Renal pelvis (tissue), 12 donors: ENCODE results near the gene FMNL1. TPM values are rescaled to one million over a fixed set of nuclear protein-coding genes. Genes with fewer than 3 reads are reported as not detected.
A peak's percentile ranks its signal among the peaks of the same experiment; 100 is the strongest.
"Not testable (repeated sequence)": the region's sequence is repeated elsewhere in the genome, so short reads cannot be mapped to it uniquely, and the experiment has no call there.

Experiments
- DNase-seq: peaks from one replicate; pipeline ENCODE4 v3.0.0-alpha.2; 2013
- long read RNA-seq, 16 experiments: transcript quantifications; one replicate each; lab custom pipeline, GENCODE V29; 2026
- polyA plus RNA-seq, 3 donors: library from polyadenylated mRNA; unstranded; fragments of 120-200 nt; gene quantifications; one replicate each; pipeline ENCODE4 v1.2.1, GENCODE V29; 2013; ENCODE audit not compliant: insufficient read length in 3 of 3

Gene FMNL1, protein sequence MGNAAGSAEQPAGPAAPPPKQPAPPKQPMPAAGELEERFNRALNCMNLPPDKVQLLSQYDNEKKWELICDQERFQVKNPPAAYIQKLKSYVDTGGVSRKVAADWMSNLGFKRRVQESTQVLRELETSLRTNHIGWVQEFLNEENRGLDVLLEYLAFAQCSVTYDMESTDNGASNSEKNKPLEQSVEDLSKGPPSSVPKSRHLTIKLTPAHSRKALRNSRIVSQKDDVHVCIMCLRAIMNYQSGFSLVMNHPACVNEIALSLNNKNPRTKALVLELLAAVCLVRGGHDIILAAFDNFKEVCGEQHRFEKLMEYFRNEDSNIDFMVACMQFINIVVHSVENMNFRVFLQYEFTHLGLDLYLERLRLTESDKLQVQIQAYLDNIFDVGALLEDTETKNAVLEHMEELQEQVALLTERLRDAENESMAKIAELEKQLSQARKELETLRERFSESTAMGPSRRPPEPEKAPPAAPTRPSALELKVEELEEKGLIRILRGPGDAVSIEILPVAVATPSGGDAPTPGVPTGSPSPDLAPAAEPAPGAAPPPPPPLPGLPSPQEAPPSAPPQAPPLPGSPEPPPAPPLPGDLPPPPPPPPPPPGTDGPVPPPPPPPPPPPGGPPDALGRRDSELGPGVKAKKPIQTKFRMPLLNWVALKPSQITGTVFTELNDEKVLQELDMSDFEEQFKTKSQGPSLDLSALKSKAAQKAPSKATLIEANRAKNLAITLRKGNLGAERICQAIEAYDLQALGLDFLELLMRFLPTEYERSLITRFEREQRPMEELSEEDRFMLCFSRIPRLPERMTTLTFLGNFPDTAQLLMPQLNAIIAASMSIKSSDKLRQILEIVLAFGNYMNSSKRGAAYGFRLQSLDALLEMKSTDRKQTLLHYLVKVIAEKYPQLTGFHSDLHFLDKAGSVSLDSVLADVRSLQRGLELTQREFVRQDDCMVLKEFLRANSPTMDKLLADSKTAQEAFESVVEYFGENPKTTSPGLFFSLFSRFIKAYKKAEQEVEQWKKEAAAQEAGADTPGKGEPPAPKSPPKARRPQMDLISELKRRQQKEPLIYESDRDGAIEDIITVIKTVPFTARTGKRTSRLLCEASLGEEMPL
- 1 to 10 TPM; 5.4 to 7.0 (median 6.3) TPM for polyA plus RNA-seq
- long read RNA-seq, donor 1: 0 reads
- long read RNA-seq, donor 2: 0 reads
- long read RNA-seq, donor 3: 0 reads
- long read RNA-seq, donor 4: 0 reads
- long read RNA-seq, donor 5: 0 reads
- long read RNA-seq, donor 6: 0 reads
- long read RNA-seq, donor 7: 0 reads
- long read RNA-seq, donor 8: 0 reads
- long read RNA-seq, donor 9: 0 reads
- long read RNA-seq, donor 10: 0 reads
- long read RNA-seq, donor 11: 0 reads
- long read RNA-seq, donor 12: 0 reads
- long read RNA-seq, donor 13: 0 reads
- long read RNA-seq, donor 14: 0 reads
- long read RNA-seq, donor 15: 0 reads
- long read RNA-seq, donor 16: 0 reads

DNA sequence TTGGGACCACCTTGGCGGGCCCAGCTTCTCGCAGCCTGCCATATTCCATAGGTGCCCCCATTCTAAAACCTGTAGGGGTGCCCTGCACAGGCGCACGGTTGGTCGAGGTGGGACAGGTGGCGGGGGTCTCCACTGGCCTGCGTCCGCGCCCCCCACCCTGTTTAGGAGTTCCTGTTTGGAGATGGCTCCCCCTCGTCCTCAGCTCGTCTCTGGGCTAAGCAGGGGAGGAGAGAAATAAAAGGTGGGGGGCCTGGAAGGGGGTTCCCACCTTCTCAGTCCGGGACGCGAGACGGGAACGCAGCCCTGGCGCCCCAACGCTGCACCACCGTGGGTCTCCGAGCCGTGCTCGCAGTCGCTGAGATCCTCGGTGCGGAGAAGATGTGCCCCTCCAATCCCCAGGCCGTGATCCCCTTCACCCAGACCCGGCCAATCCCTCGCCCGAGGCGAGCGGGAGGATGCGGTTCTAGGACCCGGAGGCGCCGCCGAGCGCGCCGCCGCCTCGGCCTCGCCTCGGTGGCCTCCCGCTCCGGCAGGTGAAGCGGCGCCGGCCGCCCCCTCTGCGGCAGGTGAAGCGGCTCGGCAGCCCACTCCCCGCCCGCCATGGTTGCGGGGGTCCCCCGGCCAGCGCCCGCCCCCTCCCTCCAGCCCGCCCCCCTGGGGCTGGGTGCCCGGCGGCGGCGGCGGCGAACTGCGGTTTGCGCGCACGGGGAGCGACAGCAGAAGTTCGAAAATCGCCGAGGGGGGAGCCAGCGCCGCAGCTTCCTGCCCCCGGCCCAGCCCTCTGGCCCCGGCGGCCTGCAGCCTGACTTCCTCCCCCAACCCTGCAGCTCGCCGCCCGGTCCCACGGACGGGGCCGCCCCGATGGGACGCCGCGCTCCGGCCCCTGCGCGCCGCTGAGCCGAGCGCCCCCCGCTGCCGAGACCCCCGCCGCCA lies at the start of gene FMNL1:
FMNL1 (plus strand) TSS at position 805 of the 933 bp plus-strand sequence. CDS start 240 bp downstream, outside the sequence.
- no peak for DNase-seq

DNA sequence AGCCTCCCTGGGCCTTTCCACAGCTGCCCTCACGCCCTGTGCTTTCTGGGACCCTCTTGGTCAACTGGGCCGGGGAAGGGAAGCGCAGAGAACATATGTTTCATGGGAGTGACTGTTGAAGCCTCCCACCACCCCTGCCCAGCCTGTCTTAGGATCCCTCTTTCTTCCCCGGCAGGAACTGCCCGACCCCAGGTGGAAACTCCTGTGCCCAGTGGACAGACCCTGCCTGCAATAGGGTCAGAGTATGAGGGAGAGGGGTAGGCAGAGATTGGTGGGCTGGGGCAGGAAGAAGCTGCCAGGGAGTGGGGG lies 49.5 kb upstream of the FMNL1 start:
- DNase-seq: no peak

DNA sequence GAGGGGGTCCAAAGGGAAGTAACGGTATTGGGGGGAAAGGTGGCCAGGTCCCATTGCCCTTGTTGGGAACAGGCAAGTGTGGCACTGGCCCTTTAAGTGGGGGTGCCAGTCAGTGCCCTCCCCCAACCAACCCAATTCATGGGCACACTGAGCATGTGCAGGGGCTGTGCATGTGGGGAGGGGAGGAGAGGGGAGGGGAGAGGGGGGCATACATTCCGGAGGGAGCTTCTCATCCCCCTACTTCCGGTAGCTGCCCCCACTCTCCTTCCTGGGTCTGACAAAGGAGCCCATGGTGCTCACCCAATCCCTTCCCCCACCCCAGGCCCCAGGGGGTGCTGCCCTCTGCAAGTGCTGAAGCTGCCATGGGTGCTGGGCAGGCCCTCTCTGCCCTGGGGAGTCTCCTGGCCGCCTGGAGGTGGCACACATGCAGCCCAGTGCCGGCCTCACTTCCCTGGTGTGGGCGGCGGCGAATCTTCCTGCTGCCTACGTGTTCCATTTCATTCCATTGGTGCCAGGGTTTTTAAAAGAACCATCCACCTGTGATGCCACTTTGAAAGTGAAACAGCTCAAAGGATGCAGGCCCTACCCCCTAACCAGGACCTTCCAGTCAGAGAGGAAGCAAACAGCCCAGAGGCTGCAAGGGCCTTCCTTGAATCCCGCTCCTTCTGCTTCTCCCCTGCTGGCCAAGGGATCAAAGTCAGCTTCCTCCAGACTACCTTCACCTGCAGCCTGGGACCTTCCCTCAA lies 49.0 kb upstream of the FMNL1 start:
- DNase-seq: peak; percentile 85

DNA sequence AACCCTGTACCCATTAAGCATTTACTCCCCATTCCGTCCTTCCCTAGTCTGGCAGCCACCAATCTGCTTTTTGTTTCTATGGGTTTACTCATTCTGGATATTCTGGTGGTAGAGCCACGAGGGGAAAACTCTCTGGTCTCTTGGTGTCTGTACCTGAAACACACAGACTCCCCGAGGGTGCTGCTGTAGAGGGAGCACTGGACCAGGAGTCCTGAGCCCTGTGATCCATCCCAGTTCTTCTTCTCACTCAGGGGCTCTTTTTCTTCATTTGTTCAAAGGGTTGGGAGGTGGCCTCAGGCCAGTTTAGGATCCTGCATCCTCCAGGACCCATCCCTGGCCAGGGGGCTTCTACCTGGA lies 45.9 kb upstream of the FMNL1 start:
- no peak for DNase-seq

DNA sequence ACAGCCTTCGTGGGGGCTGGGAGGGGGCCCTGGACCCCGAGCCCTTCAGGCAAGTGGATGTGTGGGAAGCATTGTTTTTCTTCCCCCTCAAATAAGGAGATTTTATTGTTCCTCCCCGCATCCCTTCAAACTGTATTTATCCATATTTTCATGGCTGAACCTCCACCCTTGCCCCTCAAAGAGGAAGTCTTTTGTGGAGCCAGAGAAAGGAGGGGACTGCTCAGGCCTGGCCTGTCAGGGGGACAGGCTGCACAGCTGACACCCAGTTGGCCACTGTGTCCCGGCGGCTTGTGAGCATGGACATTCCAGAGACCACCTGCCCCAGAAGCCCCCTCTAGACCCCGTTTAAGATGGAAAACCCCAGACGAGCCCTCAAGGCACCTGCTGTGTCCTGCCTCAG lies 44.1 kb upstream of the FMNL1 start:
- DNase-seq: no peak

DNA sequence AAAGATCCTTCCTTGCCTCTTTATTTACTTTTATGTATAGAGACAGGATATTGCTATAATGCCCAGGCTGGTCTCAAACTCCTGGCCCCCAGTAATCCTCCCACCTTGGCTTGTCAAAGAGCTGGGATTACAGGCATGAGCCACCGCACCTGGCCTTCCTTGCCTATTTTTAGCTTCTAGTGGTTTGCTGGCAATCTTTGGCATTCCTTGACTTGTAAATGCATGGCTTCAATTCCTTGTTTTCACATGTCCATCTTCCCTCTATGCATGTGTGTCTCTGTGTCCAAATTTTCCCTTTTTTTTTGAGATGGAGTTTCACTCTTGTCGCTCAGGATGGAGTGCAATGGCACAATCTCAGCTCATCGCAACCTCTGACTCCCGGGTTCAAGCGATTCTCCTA lies 37.5 kb upstream of the FMNL1 start:
- no peak for DNase-seq

DNA sequence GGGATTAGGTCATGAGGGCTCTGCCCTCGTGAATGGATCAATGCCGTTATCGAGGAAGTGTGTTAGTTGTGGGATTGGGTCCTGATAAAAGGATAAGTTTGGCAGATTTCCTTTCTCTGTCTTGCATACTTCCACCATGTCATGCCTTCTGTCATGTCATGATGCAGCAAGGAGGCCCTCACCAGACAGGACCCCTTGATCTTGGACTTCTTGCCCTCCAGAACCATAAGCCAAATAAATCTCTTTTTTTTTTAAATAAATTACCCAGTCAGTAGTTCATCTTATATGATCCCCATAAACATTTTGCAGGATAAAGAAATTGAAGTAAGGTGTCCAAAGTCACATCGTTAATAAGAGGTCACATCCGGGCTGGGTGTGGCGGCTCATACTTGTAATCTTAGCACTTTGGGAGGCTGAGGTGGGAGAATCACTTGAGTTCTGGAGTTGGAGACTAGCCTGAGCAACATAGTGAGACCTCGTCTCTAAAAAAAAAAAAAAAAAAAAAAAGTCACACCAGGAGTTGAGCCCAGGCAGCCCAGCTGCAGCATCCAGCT lies 34.8 kb upstream of the FMNL1 start:
- no peak for DNase-seq

DNA sequence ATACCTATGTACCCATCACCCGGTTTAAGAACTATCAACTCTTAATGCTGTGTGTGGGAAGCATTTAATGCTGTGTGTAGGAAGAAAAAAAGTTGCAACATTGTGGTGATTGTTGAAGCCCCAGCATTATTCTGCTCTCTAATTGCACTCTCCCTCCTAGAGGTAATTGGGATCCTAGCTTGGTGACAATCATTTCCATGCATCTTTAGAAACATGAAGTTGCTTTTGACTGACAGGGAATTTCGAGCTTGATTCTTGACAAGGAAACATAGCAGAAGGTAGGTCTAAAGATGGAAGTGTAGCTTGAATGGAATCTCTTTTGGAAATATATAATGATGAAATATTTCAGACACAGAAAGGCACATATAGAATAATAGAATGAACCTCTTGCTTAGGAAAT lies 32.7 kb upstream of the FMNL1 start:
- DNase-seq: no peak

DNA sequence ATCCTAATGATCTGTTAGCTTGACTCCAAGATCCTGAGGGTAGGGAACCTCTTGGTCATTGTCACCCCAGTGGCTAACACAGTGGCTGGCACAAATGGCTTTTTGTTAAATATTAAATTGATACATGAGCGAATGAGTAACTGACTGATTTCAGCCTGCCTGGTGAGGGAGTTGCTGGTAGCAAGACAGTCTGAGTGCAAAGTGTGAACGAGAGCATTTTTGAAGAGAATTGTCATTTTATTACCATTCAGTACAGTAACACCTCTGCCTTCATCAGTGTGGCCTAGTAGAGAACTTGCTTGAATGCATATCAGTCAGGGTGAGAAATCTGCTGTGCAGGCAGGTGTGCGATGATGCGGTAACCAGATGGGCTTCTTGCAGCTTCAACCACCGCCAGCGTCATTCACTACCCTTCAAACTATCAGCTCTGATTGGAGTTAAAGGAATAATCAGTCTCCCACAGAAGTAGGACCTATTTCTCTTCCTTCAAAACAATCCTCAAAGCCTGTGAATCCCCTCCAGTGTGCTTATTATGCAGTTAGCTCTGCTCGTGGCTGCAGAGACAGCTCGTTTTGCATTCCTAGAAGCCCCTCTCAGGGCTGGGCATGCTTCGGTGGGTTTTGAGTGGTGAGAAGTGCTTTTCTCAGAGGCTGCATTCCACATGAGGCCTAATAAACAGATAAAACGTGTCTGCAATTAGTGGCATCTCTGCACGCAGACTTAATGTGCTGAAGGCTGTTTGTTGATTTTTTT lies 31.0 kb upstream of the FMNL1 start:
- DNase-seq: peak; percentile 28

DNA sequence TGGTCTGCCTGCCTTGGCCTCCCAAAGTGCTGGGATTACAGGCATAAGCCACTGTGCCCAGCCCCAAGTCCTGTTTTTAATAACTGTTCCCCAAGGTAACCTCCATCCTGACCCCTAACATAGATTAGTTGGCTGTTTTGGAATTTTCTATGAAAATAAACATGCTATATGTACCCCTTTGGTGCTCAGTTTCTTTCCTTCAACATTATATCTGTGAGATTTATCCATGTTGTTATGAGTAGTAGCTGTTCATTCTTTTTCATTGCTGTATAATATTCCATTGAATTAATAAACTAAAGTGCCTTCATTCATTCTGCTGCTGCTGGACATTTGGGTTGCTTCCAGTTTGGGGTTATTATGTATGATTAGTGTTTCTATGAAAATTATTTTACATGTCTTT lies 26.3 kb upstream of the FMNL1 start:
- DNase-seq: no peak

DNA sequence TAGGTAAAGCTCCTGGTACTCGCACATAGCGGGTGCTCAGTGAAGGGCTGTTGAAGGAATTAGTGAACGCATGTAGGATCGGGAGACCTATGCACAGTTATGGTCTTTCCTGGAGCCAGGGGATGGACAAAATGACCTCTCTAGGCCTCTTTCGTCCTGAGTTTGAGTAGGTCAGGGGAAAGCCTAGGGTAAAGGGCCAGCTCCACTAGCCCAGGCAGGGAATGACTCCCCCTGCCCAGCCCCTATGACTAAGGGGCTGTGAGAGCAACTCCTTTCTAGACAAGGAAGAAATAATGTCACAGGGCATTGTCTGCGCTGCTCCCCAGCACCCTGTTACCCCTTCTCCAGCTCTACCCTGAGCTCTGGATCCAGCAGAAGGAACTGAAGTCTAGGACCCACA lies 24.6 kb upstream of the FMNL1 start:
- no peak for DNase-seq

DNA sequence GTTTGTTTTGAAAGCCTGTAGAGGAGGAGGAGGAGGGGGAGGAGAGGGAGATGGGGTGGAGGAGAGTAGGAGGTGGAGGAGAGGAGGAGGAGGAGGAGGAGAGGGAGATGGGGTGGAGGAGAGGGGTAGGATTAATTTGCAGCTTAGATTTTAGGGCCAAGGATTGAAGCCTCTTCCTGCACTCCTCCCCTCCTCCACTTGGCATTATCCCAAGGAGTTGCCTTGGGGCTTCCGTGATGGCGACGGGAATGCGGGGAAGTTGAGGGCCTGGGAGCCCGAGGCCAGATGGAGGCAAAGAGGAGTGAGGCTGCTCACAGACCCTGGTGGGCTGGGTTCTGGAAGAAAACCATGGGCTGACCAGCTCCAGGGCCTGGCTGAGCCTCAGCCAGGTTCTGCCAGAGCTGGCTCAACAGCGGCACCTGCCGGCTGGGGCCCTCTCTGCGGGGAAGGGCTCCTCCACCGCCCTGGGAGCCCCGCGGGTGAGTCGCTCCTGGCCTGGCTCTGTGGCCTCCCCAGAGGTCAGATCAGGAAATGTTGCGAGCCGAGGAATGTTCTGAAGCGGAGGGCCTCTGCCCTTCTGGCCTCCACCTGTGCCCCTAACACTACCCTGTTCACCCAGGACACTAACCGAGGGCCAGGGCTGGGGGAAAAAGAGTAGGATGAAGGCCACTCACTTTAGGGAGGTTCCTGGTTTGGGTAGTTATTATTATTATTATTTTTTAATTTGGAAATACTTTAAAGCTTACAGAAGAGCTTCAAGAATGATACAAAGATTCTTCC lies 23.9 kb upstream of the FMNL1 start:
- peak; percentile 82 for DNase-seq

DNA sequence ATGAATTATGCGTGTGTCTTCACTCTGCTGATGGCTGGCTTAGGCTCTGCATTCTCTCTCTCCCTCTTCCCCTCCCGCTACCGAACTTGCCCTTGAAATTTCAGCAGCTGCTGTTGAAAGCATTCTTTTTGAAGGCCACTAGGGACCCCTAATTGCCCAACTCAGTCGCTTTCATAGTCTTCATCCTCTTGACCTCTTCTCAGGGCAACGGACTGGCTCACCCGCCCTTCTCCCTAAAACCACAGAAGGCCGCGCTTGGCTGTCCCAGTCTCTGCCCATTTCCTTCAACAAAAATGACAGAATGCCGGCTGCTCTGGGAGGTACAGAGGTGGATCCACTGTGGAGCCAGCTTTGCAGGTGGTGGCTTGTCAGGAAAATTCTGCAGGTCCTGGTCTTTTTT lies 21.0 kb upstream of the FMNL1 start:
- DNase-seq: no peak

DNA sequence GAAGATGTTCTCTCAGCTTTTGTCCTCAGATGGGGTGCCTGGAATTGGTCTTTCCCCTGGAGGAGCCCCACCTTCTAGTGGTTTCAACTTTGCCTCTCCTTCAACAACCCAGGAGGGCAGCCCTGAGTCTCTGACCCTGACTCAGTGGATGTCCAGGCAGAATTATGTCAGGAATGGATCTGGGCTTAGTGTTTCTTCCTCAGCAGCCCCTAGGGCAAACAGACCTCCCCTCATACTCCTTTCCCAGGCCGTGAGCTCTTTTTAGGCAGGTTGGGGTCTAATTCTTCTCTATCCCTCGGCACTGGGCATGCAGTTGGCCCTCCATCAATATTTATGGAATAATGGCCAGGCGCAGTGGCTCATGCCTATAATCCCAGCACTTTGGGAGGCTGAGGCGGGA lies 20.2 kb upstream of the FMNL1 start:
- no peak for DNase-seq

DNA sequence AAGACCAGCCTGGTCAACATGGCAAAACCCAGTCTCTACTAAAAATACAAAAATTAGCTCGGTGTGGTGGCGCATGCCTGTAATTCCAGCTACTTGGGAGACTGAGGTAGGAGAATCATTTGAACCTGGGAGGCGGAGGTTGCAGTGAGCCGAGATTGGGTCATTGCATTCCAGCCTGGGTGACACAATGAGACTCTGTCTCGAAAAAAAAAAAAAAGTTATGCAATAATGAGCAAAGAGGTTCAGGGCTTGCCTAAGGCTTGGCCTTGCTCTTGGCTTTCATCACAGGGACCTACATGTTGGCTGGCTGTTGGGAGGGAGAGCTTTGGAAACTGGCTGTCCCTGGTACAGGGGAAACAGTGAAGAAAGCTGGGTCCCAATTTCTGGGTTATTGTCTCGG lies 19.8 kb upstream of the FMNL1 start:
- DNase-seq: not testable (repeated sequence)

DNA sequence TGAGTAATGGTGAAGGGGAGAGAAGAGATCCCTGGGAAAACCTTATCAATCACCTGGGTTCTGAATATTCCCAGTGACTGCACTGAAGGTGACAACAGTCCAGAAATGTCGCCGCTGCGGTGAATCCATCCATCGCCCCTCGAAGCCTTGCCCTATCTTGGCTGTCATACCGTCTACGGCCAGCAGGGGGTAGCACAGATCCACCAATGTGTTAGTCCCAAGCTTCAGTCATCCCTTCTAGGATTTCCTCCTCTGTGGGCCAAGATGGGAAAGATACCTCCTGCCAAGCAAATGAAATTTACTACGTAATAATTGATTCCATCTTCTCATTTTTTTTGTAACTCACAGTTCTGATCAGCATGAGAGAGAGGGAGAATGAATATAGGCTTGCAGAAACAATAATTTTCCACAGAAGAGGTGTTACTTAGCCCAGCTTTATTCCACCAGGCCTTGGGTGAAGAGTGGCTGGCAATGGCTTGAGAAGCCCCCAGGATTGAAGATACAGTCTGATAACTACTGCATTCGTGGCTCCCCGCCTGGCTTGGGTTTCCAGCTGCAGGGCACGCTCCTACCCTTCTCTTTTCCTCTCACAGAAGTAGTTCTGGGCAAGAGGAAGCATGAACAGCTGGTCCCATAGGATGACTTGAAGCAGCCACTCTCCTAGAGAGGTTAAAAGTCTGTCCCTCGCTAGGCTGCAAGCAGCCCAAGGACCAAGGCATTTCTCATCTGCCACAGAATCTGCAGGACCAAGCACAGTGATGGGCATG lies 2.6 kb upstream of the FMNL1 start:
- DNase-seq: peak; percentile 80

DNA sequence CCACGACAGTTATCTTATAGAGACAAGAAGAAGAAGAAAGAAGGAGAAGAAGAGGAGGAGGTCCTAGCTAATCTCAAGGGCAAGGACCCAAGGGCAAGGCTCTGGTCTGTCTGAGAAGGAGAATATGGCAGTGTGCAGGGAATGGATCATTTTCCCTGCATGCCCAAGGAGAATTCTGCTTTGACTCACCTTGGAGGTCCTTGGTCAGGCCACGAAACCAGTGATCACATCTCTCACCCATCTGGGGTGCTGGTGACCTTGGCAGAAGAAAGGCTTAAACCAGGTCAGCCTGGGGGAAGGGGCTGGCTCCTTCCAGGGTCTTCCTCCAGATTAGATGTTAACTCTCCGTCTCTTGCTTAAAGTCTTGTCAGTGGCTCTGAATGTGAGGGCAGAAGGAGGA lies 1.6 kb upstream of the FMNL1 start:
- no peak for DNase-seq

DNA sequence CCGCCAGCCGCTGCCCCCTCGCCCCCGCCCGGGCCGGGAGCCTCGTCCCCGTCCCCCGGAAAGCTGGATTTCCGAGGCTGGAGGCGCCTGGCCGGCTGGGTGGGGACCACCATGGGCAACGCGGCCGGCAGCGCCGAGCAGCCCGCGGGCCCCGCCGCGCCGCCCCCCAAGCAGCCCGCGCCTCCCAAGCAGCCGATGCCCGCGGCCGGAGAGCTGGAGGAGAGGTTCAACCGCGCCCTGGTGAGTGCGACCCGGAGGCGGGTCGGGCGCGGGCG lies 266 bp downstream of the FMNL1 start:
- DNase-seq: no peak
